Neural progenitor cell (in vitro differentiated cells): ENCODE measurements around the gene TNNI2. TPM values are rescaled to one million over a fixed set of nuclear protein-coding genes. Genes with fewer than 3 reads are reported as not detected.

Experiments used
- DNase-seq: peaks from one replicate; pipeline ENCODE4 v3.0.0-alpha.2; 2016; ENCODE audit warnings: low spot score
- H2AFZ ChIP-seq: fragments of 200-600 bp; sonication (generic); replicated peaks from 2 replicates; pipeline ENCODE4 v1.6.1; 2016; ENCODE audit warnings: antibody characterized with exemption
- H3F3A ChIP-seq: fragments of 200-600 bp; sonication (generic); 2 replicates; pipeline ENCODE4 v1.6.1; 2016; ENCODE audit warnings: antibody characterized with exemption, low read depth
- H3K27ac ChIP-seq: fragments of 200-600 bp; sonication (generic); 2 replicates; pipeline ENCODE4 v1.5.1; 2016; ENCODE audit warnings: mild to moderate bottlenecking
- H3K27me3 ChIP-seq: fragments of 200-600 bp; sonication (generic); 2 replicates; pipeline ENCODE4 v1.6.1; 2016; ENCODE audit warnings: mild to moderate bottlenecking, moderate library complexity
- H3K36me3 ChIP-seq: fragments of 200-600 bp; sonication (generic); 2 replicates; pipeline ENCODE4 v1.5.1; 2016
- H3K4me1 ChIP-seq: fragments of 200-600 bp; sonication (generic); 2 replicates; pipeline ENCODE4 v1.6.1; 2016; ENCODE audit warnings: mixed run types
- H3K4me2 ChIP-seq: fragments of 200-600 bp; sonication (generic); 2 replicates; pipeline ENCODE4 v1.6.1; 2016
- H3K4me3 ChIP-seq: fragments of 200-600 bp; sonication (generic); 2 replicates; pipeline ENCODE4 v1.5.1; 2016
- H3K79me2 ChIP-seq: fragments of 200-600 bp; sonication (generic); 2 replicates; pipeline ENCODE4 v1.6.1; 2016; ENCODE audit warnings: low read depth
- H3K9ac ChIP-seq: fragments of 200-600 bp; sonication (generic); 2 replicates; pipeline ENCODE4 v1.6.1; 2016
- H3K9me3 ChIP-seq: fragments of 200-600 bp; sonication (generic); 2 replicates; pipeline ENCODE4 v1.5.1; 2016; ENCODE audit warnings: low read depth
- H4K20me1 ChIP-seq: fragments of 200-600 bp; sonication (generic); 2 replicates; pipeline ENCODE4 v1.6.1; 2016; ENCODE audit warnings: low read depth
- H3K27ac Mint-ChIP-seq: 3 replicates; pipeline ENCODE4 v1.8.0; 2021; ENCODE audit warnings: mixed read lengths
- H3K27me3 Mint-ChIP-seq: 2 replicates; pipeline ENCODE4 v1.8.0; 2022; ENCODE audit warnings: low read depth, mild to moderate bottlenecking, inconsistent platforms, moderate library complexity, mixed read lengths; ENCODE audit not compliant: insufficient read depth
- H3K36me3 Mint-ChIP-seq: 3 replicates; pipeline ENCODE4 v1.8.0; 2021; ENCODE audit warnings: mixed read lengths
- H3K4me1 Mint-ChIP-seq: 3 replicates; pipeline ENCODE4 v1.8.0; 2021; ENCODE audit warnings: mixed read lengths
- H3K4me3 Mint-ChIP-seq: 3 replicates; pipeline ENCODE4 v1.8.0; 2021; ENCODE audit warnings: mild to moderate bottlenecking, moderate library complexity, mixed read lengths
- H3K9me3 Mint-ChIP-seq: 3 replicates; pipeline ENCODE4 v1.8.0; 2020; ENCODE audit warnings: mixed read lengths
- CTCF ChIP-seq: fragments of 200-600 bp; sonication (generic); IDR thresholded peaks from 2 replicates; pipeline ENCODE4 v1.5.1; 2017; ENCODE audit warnings: antibody characterized with exemption, mild to moderate bottlenecking
- EZH2 ChIP-seq: fragments of 200-600 bp; sonication (generic); IDR thresholded peaks from 2 replicates; pipeline ENCODE4 v1.6.1; 2017; ENCODE audit warnings: antibody characterized with exemption, mild to moderate bottlenecking, moderate library complexity
- EZH2phosphoT487 ChIP-seq: fragments of 200-600 bp; sonication (generic); IDR thresholded peaks from 2 replicates; pipeline ENCODE4 v1.6.1; 2017; ENCODE audit warnings: antibody characterized with exemption
- total RNA-seq: library from RNA; depleted of rRNA; stranded (reverse); fragments of >200 nt; gene quantifications from 2 replicates; pipeline ENCODE4 v1.2.3, GENCODE V29; 2015; ENCODE audit warnings: low replicate concordance

TNNI2 gene
- total RNA-seq, 1 donor from 2014 or later = 2.6 TPM

GRCh38 chr11:1824221-1825038 lies 14.4 kb upstream of the TNNI2 start:
- no peak for DNase-seq
- Histone ChIP-seq H3K4me1 (peaks cover 3% of the 10 kb centered on the region), H3K27me3 (no peaks in the 10 kb centered on the region), H3K9ac (no peak overlapping the region), H3K36me3 (no peaks in the 10 kb centered on the region), H3K4me2 (no peak overlapping the region), H2AFZ (peak overlapping the region; percentile 19), H3K79me2 (no peaks in the 10 kb centered on the region), H3F3A (no peaks in the 10 kb centered on the region), H3K9me3 (no peaks in the 10 kb centered on the region), H4K20me1 (no peaks in the 10 kb centered on the region), H3K27ac (no peak overlapping the region), H3K4me3 (no peak overlapping the region)
- H3K9me3 Mint-ChIP-seq = no peaks in the 10 kb centered on the region
- no peak overlapping the region for H3K4me3 Mint-ChIP-seq
- peak overlapping the region; percentile 94 for H3K27ac Mint-ChIP-seq
- TF ChIP-seq EZH2 (no peak), CTCF (no peak), EZH2phosphoT487 (no peak)
- no peaks in the 10 kb centered on the region for H3K36me3 Mint-ChIP-seq
- H3K4me1 Mint-ChIP-seq = peaks cover 2% of the 10 kb centered on the region
- peaks cover 10% of the 10 kb centered on the region for H3K27me3 Mint-ChIP-seq

- H3K27ac Mint-ChIP-seq = no peak overlapping the region
- H3K36me3 Mint-ChIP-seq = no peaks in the 10 kb centered on the region
Observed at GRCh38 chr11:1825039-1825740, 13.6 kb upstream of the TNNI2 start.

GRCh38 chr11:1825785-1826451 lies 12.9 kb upstream of the TNNI2 start:
- H3K4me3 Mint-ChIP-seq = no peak overlapping the region
- H3K36me3 Mint-ChIP-seq = no peaks in the 10 kb centered on the region
- Histone ChIP-seq H3K4me1 (peaks cover 3% of the 10 kb centered on the region), H2AFZ (no peak overlapping the region), H4K20me1 (no peaks in the 10 kb centered on the region), H3K79me2 (no peaks in the 10 kb centered on the region), H3K27me3 (no peaks in the 10 kb centered on the region), H3K4me2 (no peak overlapping the region), H3F3A (no peaks in the 10 kb centered on the region), H3K4me3 (no peak overlapping the region), H3K9me3 (no peaks in the 10 kb centered on the region), H3K36me3 (no peaks in the 10 kb centered on the region), H3K27ac (no peak overlapping the region), H3K9ac (no peak overlapping the region)
- H3K27me3 Mint-ChIP-seq = peaks cover 10% of the 10 kb centered on the region
- peaks cover 2% of the 10 kb centered on the region for H3K4me1 Mint-ChIP-seq
- TF ChIP-seq EZH2 (no peak), EZH2phosphoT487 (no peak), CTCF (no peak)
- DNase-seq = no peak
- no peaks in the 10 kb centered on the region for H3K9me3 Mint-ChIP-seq
- H3K27ac Mint-ChIP-seq = peak overlapping the region; percentile 66

More at GRCh38 chr11:1825039-1825740, 13.6 kb upstream of the TNNI2 start:
- Mint-ChIP-seq H3K27me3 (peaks cover 10% of the 10 kb centered on the region), H3K9me3 (no peaks in the 10 kb centered on the region), H3K4me1 (peaks cover 2% of the 10 kb centered on the region), H3K4me3 (no peak overlapping the region)
- no peaks in the 10 kb centered on the region for H4K20me1 ChIP-seq
- H3K27me3 ChIP-seq = no peaks in the 10 kb centered on the region
- no peaks in the 10 kb centered on the region for H3F3A ChIP-seq
- peak; percentile 96 for DNase-seq
- TF ChIP-seq EZH2 (peak; percentile 39), CTCF (peak; percentile 93), EZH2phosphoT487 (no peak)
- peak overlapping the region; percentile 19 for H2AFZ ChIP-seq
- H3K4me3 ChIP-seq = no peak overlapping the region
- H3K79me2 ChIP-seq = no peaks in the 10 kb centered on the region
- peaks cover 3% of the 10 kb centered on the region for H3K4me1 ChIP-seq
- no peak overlapping the region for H3K4me2 ChIP-seq
- H3K9me3 ChIP-seq = no peaks in the 10 kb centered on the region
- H3K27ac ChIP-seq = no peak overlapping the region
- H3K9ac ChIP-seq = no peak overlapping the region
- no peaks in the 10 kb centered on the region for H3K36me3 ChIP-seq
